Thyroid gland (tissue), 4 donors: ENCODE data around the gene NFXL1.

Experiments
- CTCF ChIP-seq, 6 experiments: fragments of 200-600 bp in 3 of 6; fragments of 450-650 bp in 3 of 6; sonication (generic) in 3 of 6; IDR thresholded peaks; one replicate each; pipeline ENCODE4 v1.5.1; 2016 to 2019; ENCODE audit warnings: antibody characterized with exemption in 6 of 6, mild to moderate bottlenecking in 2 of 6, inconsistent platforms in 1 of 6, moderate library complexity in 1 of 6
- POLR2A ChIP-seq, 2 donors: fragments of 450-650 bp; IDR thresholded peaks; one replicate each; pipeline ENCODE4 v1.6.1; 2017; ENCODE audit warnings: antibody characterized with exemption in 2 of 2, mild to moderate bottlenecking in 2 of 2, moderate library complexity in 1 of 2

- TF ChIP-seq CTCF (IDR thresholded peaks at IDR 0.05) (no peak), POLR2A (IDR thresholded peaks at IDR 0.05) (no peak)
Measured at GRCh38 chr4:47929682-47930201, 15.4 kb upstream of the NFXL1 start.
